ENCODE data around the gene STK38.

The STK38 gene

GRCh38 chr6:36563928-36564284 lies 16.6 kb upstream of the STK38 start:
- DNase-seq (ENCODE audit: low read depth in 2 of 2) = no peak
- TF ChIP-seq CTCF (IDR thresholded peaks at IDR 0.05; ENCODE audit: low read depth, low read length) = no peak
- no peak overlapping the region for H3K4me3 ChIP-seq (replicated peaks in 1 of 2; ENCODE audit: low read depth in 2 of 2, low read length in 2 of 2)

DNA sequence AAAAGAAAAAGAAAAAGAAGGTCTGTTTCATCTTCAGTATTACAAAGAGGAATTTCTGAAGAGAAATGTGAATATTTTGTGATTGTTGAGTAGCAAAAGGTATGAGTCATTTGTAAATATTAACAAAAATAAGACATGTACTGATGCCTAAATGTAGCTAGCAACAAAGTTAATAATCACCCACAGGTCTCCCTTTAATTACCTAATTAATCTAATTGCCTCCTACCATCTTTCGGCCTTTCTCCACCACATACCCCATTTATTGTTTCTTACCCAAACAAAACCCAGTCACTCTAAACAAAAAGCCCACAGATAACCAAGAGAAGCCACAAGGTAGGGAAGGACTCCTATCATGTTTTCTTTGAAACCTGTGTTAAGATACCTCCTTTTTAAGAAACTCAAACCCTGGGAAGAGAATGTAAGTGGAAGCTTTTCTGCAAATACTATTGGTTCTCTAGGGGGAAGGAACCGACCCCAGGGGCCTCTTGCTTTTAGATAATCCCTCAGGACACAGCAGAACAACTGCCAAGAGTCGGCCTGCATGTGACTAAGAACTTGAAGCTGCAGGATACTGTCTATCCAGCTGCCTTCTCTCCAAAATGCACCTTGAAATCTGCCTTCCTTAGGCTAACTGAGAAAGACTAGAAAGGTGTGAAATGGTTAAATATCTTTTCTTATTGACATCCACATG lies 16.1 kb upstream of the STK38 start:
- DNase-seq (ENCODE audit: low read depth in 2 of 2) = peak; percentile 51 to 58
- TF ChIP-seq CTCF (IDR thresholded peaks at IDR 0.05; ENCODE audit: low read depth, low read length) = no peak
- H3K4me3 ChIP-seq (replicated peaks in 1 of 2; ENCODE audit: low read depth in 2 of 2, low read length in 2 of 2) = no peak overlapping the region

- no peak for DNase-seq (ENCODE audit: low read depth in 2 of 2)
- TF ChIP-seq CTCF (IDR thresholded peaks at IDR 0.05; ENCODE audit: low read depth, low read length) = no peak
- no peak overlapping the region for H3K4me3 ChIP-seq (replicated peaks in 1 of 2; ENCODE audit: low read depth in 2 of 2, low read length in 2 of 2)
Observed at GRCh38 chr6:36560822-36561221, 13.5 kb upstream of the STK38 start.

DNA sequence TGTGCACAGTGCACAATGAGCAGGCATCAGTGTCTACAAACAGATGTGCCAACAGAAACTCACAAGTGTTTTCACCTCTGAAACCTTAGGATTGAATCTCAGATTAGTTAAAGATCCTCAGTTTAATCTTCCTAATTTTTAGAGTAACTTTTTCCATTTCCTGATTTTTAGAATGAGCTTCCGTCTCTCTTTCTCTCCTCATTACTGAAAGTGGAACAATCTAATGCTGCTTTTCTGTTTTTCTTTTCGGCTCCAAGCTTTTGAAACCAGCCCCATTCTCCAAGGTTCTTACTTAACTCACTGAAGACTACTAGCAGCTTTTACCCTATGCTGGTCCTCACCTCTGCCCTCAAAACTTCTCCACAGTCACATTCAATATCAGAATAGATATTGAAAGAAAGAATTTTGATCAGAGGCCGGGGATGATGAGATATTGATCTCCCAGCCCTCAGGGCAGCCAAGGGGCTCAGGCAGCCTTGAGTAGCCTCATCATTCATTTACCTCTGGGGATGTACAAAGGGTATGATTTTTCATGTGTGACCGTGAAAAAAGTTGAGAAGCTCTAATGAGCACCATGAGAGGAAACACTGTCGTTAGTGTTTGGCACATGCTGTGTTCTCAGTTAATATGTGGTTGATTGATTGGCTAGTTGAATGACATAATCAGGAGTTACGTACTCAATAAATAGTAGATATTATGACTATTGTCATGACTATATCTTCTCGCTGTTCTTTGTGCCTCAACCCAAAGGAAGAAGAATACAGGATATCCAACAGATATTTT lies 11.9 kb upstream of the STK38 start:
- TF ChIP-seq CTCF (IDR thresholded peaks at IDR 0.05; ENCODE audit: low read depth, low read length) = no peak
- no peak overlapping the region for H3K4me3 ChIP-seq (replicated peaks in 1 of 2; ENCODE audit: low read depth in 2 of 2, low read length in 2 of 2)
- DNase-seq (ENCODE audit: low read depth in 2 of 2) = no peak

- TF ChIP-seq CTCF (IDR thresholded peaks at IDR 0.05; ENCODE audit: low read depth, low read length) = no peak
- H3K4me3 ChIP-seq (replicated peaks in 1 of 2; ENCODE audit: low read depth in 2 of 2, low read length in 2 of 2) = no peak overlapping the region
- DNase-seq (ENCODE audit: low read depth in 2 of 2) = no peak
Observed at GRCh38 chr6:36556281-36556680, 9.0 kb upstream of the STK38 start.

- TF ChIP-seq CTCF (IDR thresholded peaks at IDR 0.05; ENCODE audit: low read depth, low read length) = no peak
Observed at GRCh38 chr6:36555750-36556252, 8.5 kb upstream of the STK38 start.

More at GRCh38 chr6:36555750-36556252, 8.5 kb upstream of the STK38 start:
- no peak for DNase-seq (ENCODE audit: low read depth in 2 of 2)
- H3K4me3 ChIP-seq (replicated peaks in 1 of 2; ENCODE audit: low read depth in 2 of 2, low read length in 2 of 2) = no peak overlapping the region

All from cardiac fibroblast (primary cell).